Esophagus muscularis mucosa (tissue), 4 donors: ENCODE measurements around the gene TRAF1.

Source experiments
- EP300 ChIP-seq: sonication (generic); formaldehyde crosslinking; IDR thresholded peaks from one replicate; pipeline ENCODE4 v1.6.1; 2017; ENCODE audit warnings: antibody characterized with exemption
- POLR2A ChIP-seq: fragments of 450-650 bp; IDR thresholded peaks from one replicate; pipeline ENCODE4 v1.6.1; 2017; ENCODE audit warnings: antibody characterized with exemption, moderate library complexity, mild to moderate bottlenecking, low read depth
- TF ChIP-seq, protein P1 (sequence below), 3 experiments: fragments of 200-600 bp in 2 of 3; fragments of 450-650 bp in 1 of 3; sonication (generic) in 2 of 3; IDR thresholded peaks; one replicate each; pipeline ENCODE4 v1.5.1; 2017 to 2019; ENCODE audit warnings: antibody characterized with exemption in 3 of 3, mild to moderate bottlenecking in 2 of 3, moderate library complexity in 1 of 3

DNA sequence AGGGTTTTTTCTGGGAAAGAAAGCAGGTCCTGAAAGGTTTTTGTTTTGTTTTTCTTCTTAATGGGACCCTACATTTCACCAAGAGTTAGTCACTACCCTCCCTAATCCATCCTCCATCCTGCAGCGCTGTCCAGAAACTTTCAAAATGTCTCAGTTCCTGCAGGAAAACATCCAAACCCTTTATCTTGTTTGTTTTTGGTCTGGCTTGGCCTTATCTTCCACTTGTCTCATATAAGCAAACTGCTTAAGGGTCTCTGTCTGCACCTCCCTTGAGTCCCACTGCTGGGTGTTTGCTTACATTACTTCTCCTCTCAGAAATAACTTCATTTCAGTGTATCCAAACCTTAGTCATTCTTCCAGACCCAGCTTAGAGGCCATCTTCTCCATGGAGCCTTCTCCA is 11.0 kb upstream of the TRAF1 start:
- TF ChIP-seq POLR2A: no peak
- TF ChIP-seq EP300: no peak
- TF ChIP-seq, protein P1, sequence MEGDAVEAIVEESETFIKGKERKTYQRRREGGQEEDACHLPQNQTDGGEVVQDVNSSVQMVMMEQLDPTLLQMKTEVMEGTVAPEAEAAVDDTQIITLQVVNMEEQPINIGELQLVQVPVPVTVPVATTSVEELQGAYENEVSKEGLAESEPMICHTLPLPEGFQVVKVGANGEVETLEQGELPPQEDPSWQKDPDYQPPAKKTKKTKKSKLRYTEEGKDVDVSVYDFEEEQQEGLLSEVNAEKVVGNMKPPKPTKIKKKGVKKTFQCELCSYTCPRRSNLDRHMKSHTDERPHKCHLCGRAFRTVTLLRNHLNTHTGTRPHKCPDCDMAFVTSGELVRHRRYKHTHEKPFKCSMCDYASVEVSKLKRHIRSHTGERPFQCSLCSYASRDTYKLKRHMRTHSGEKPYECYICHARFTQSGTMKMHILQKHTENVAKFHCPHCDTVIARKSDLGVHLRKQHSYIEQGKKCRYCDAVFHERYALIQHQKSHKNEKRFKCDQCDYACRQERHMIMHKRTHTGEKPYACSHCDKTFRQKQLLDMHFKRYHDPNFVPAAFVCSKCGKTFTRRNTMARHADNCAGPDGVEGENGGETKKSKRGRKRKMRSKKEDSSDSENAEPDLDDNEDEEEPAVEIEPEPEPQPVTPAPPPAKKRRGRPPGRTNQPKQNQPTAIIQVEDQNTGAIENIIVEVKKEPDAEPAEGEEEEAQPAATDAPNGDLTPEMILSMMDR (IDR thresholded peaks at IDR 0.05): no peak
